Measurements from ENCODE around the gene NRBP1. TPM values are rescaled to one million over a fixed set of nuclear protein-coding genes. Genes with fewer than 3 reads are reported as not detected.

NRBP1 gene
- total and polyA plus RNA-seq, 4 donors, result 34.3 to 56.9 (median 46.0) TPM

DNA sequence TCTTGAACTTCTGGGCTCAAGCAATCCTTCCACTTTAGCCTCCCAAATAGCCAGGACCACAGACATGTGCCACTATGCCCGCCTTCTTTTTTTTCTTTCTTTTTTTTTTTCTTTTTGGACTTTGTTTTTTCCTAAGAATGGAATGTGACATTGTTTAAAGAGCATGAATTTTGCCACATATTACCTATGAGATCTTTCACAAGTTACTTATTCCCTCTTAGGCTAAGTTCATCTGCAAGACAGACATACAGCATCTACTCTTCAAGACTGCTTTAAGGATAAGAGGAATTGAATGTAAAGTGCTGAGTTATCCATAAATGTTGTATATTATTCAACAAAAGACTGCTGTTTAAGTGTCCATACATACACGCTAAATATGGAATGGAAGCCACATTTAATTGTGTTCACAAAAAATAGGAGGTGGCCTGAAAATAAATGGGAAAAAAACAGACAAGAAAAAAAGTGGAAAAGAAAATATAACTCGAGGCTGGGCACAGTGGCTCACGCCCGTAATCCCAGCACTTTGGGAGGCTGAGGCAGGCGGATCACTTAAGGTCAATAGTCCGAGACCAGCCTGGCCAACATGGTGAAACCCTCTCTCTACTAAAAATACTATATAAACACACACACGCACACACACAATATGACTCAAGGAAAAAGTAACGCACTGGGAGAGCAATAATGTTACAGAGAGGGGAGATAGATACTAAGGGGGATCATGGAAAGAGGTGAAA, 15.8 kb upstream of the NRBP1 start:
- Histone ChIP-seq H3K27ac (ENCODE audit: low read depth in 1 of 2, low read length in 2 of 2) (no peak overlapping the region), H3K4me3 (ENCODE audit: low read depth in 1 of 3, low read length in 3 of 3) (no peak overlapping the region), H3K36me3 (ENCODE audit: control insufficient read depth in 4 of 4, insufficient read depth in 3 of 4, low read depth in 1 of 4, low read length in 3 of 4) (no peaks in the 10 kb centered on the region), H3K9ac (ENCODE audit: low read depth in 1 of 2, low read length in 2 of 2) (no peak overlapping the region), H3K9me3 (ENCODE audit: control insufficient read depth in 4 of 4, low read length in 3 of 4) (no peaks in the 10 kb centered on the region), H3K4me1 (ENCODE audit: control insufficient read depth in 4 of 4, insufficient read depth in 4 of 4, low read length in 3 of 4) (peaks cover 4 to 19% (median 13%) of the 10 kb centered on the region in 4 donors), H3K27me3 (ENCODE audit: control insufficient read depth in 4 of 4, insufficient read depth in 4 of 4, low read length in 3 of 4) (no peaks in the 10 kb centered on the region)
- TF ChIP-seq HNF4A (conservative IDR thresholded peaks at IDR 0.05), result no peak
- WGBS, result 88% methylated on average over 9 of the region's 9 CpGs
- no peak for DNase-seq (ENCODE audit: low spot score)

DNA sequence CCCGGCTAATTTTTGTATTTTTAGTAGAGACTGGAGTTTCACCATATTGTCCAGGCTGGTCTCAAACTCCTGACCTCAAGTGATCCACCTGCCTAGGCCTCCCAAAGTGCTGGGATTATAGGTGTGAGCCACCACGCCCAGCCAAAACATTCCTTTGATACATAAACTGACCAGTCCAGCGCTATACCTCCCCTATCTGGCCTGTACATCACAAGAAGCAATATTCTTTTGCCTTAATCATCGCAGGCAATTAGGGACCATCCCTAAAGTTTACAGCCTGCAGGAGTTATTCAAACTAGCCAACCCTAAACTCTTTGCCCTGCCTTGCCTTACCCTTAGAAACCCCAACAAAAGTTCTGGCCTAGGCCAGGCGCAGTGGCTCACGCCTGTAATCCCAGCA, 12.3 kb upstream of the NRBP1 start:
- Histone ChIP-seq H3K9ac (ENCODE audit: low read depth in 1 of 2, low read length in 2 of 2) (no peak overlapping the region), H3K27me3 (ENCODE audit: control insufficient read depth in 4 of 4, insufficient read depth in 4 of 4, low read length in 3 of 4) (no peaks in the 10 kb centered on the region), H3K4me3 (ENCODE audit: low read depth in 1 of 3, low read length in 3 of 3) (no peak overlapping the region), H3K9me3 (ENCODE audit: control insufficient read depth in 4 of 4, low read length in 3 of 4) (no peaks in the 10 kb centered on the region), H3K36me3 (ENCODE audit: control insufficient read depth in 4 of 4, insufficient read depth in 3 of 4, low read depth in 1 of 4, low read length in 3 of 4) (no peaks in the 10 kb centered on the region), H3K4me1 (ENCODE audit: control insufficient read depth in 4 of 4, insufficient read depth in 4 of 4, low read length in 3 of 4) (no peaks in the 10 kb centered on the region), H3K27ac (ENCODE audit: low read depth in 1 of 2, low read length in 2 of 2) (no peak overlapping the region)
- no peak for DNase-seq (ENCODE audit: low spot score)
- WGBS, result 94% methylated on average over 6 of the region's 6 CpGs
- TF ChIP-seq FOXA1 (IDR thresholded peaks at IDR 0.05) (no peak), NR2F2 (IDR thresholded peaks at IDR 0.05) (no peak), SP1 (IDR thresholded peaks at IDR 0.05) (no peak), GABPA (IDR thresholded peaks at IDR 0.05 in 1 of 2, conservative IDR thresholded peaks at IDR 0.05 in 1 of 2) (no peak), RAD21 (IDR thresholded peaks at IDR 0.05) (no peak), EGR1 (IDR thresholded peaks at IDR 0.05; ENCODE audit: low read depth in 2 of 2) (no peak), FOXA2 (IDR thresholded peaks at IDR 0.05) (no peak), HNF4G (IDR thresholded peaks at IDR 0.05) (no peak)
- TF ChIP-seq, protein P1, sequence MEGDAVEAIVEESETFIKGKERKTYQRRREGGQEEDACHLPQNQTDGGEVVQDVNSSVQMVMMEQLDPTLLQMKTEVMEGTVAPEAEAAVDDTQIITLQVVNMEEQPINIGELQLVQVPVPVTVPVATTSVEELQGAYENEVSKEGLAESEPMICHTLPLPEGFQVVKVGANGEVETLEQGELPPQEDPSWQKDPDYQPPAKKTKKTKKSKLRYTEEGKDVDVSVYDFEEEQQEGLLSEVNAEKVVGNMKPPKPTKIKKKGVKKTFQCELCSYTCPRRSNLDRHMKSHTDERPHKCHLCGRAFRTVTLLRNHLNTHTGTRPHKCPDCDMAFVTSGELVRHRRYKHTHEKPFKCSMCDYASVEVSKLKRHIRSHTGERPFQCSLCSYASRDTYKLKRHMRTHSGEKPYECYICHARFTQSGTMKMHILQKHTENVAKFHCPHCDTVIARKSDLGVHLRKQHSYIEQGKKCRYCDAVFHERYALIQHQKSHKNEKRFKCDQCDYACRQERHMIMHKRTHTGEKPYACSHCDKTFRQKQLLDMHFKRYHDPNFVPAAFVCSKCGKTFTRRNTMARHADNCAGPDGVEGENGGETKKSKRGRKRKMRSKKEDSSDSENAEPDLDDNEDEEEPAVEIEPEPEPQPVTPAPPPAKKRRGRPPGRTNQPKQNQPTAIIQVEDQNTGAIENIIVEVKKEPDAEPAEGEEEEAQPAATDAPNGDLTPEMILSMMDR (IDR thresholded peaks at IDR 0.05; ENCODE audit: low read depth, low read length, missing input control), result no peak
- TF ChIP-seq, protein P2, sequence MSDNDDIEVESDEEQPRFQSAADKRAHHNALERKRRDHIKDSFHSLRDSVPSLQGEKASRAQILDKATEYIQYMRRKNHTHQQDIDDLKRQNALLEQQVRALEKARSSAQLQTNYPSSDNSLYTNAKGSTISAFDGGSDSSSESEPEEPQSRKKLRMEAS (IDR thresholded peaks at IDR 0.05), result no peak
- TF ChIP-seq, protein P3, sequence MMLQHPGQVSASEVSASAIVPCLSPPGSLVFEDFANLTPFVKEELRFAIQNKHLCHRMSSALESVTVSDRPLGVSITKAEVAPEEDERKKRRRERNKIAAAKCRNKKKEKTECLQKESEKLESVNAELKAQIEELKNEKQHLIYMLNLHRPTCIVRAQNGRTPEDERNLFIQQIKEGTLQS (IDR thresholded peaks at IDR 0.05), result no peak
- TF ChIP-seq, protein P4, sequence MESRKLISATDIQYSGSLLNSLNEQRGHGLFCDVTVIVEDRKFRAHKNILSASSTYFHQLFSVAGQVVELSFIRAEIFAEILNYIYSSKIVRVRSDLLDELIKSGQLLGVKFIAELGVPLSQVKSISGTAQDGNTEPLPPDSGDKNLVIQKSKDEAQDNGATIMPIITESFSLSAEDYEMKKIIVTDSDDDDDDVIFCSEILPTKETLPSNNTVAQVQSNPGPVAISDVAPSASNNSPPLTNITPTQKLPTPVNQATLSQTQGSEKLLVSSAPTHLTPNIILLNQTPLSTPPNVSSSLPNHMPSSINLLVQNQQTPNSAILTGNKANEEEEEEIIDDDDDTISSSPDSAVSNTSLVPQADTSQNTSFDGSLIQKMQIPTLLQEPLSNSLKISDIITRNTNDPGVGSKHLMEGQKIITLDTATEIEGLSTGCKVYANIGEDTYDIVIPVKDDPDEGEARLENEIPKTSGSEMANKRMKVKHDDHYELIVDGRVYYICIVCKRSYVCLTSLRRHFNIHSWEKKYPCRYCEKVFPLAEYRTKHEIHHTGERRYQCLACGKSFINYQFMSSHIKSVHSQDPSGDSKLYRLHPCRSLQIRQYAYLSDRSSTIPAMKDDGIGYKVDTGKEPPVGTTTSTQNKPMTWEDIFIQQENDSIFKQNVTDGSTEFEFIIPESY (IDR thresholded peaks at IDR 0.05), result no peak

DNA sequence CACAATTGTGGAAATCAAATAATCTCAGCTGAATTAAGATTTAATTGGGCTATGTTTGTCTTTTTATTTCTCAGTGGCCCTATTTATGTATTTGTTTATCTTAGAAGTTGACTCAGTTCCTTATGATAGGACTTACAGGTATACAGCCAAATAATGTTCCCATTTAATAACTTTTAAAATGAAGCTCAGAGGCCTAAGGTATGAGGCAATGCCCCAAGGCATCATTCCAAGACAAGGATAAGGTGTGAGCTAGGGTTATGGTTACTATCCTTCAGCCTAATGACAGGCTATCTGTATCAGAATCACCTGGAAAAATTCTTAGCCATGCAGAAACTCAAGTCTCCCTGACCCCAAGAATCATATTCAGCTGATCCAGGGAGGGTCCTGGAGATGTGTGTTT, 7.4 kb upstream of the NRBP1 start:
- Histone ChIP-seq H3K9ac (ENCODE audit: low read depth in 1 of 2, low read length in 2 of 2) (no peak overlapping the region), H3K9me3 (ENCODE audit: control insufficient read depth in 4 of 4, low read length in 3 of 4) (no peaks in the 10 kb centered on the region), H3K36me3 (ENCODE audit: control insufficient read depth in 4 of 4, insufficient read depth in 3 of 4, low read depth in 1 of 4, low read length in 3 of 4) (no peaks in the 10 kb centered on the region), H3K27ac (ENCODE audit: low read depth in 1 of 2, low read length in 2 of 2) (no peak overlapping the region), H3K4me3 (ENCODE audit: low read depth in 1 of 3, low read length in 3 of 3) (no peak overlapping the region), H3K4me1 (ENCODE audit: control insufficient read depth in 4 of 4, insufficient read depth in 4 of 4, low read length in 3 of 4) (peaks cover 0 to 3% (median 0%) of the 10 kb centered on the region in 4 donors), H3K27me3 (ENCODE audit: control insufficient read depth in 4 of 4, insufficient read depth in 4 of 4, low read length in 3 of 4) (no peaks in the 10 kb centered on the region)
- DNase-seq (ENCODE audit: low spot score), result no peak
- TF ChIP-seq, protein P5, sequence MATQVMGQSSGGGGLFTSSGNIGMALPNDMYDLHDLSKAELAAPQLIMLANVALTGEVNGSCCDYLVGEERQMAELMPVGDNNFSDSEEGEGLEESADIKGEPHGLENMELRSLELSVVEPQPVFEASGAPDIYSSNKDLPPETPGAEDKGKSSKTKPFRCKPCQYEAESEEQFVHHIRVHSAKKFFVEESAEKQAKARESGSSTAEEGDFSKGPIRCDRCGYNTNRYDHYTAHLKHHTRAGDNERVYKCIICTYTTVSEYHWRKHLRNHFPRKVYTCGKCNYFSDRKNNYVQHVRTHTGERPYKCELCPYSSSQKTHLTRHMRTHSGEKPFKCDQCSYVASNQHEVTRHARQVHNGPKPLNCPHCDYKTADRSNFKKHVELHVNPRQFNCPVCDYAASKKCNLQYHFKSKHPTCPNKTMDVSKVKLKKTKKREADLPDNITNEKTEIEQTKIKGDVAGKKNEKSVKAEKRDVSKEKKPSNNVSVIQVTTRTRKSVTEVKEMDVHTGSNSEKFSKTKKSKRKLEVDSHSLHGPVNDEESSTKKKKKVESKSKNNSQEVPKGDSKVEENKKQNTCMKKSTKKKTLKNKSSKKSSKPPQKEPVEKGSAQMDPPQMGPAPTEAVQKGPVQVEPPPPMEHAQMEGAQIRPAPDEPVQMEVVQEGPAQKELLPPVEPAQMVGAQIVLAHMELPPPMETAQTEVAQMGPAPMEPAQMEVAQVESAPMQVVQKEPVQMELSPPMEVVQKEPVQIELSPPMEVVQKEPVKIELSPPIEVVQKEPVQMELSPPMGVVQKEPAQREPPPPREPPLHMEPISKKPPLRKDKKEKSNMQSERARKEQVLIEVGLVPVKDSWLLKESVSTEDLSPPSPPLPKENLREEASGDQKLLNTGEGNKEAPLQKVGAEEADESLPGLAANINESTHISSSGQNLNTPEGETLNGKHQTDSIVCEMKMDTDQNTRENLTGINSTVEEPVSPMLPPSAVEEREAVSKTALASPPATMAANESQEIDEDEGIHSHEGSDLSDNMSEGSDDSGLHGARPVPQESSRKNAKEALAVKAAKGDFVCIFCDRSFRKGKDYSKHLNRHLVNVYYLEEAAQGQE (IDR thresholded peaks at IDR 0.05), result no peak
- TF ChIP-seq YY1 (IDR thresholded peaks at IDR 0.05) (no peak), FOXA2 (IDR thresholded peaks at IDR 0.05) (no peak), RAD21 (IDR thresholded peaks at IDR 0.05) (no peak), EGR1 (IDR thresholded peaks at IDR 0.05; ENCODE audit: low read depth in 2 of 2) (no peak), FOXA1 (IDR thresholded peaks at IDR 0.05) (no peak), SP1 (IDR thresholded peaks at IDR 0.05) (no peak), JUND (IDR thresholded peaks at IDR 0.05) (no peak), NR2F2 (IDR thresholded peaks at IDR 0.05) (no peak), RXRA (IDR thresholded peaks at IDR 0.05) (no peak), GABPA (IDR thresholded peaks at IDR 0.05 in 1 of 2, conservative IDR thresholded peaks at IDR 0.05 in 1 of 2) (no peak)
- TF ChIP-seq, protein P4 (IDR thresholded peaks at IDR 0.05), result no peak

Data from liver (tissue), 9 donors.